GM18511 (cell line): ENCODE data around the gene MED13L.

Experiments
- ATAC-seq: cut with Tn5 transposase; IDR thresholded peaks from one replicate; pipeline ENCODE4 v1.9.1; 2021; ENCODE audit warnings: mild to moderate bottlenecking, moderate library complexity; ENCODE audit not compliant: unreplicated experiment

MED13L gene

GRCh38 chr12:115950959-115951358 is 326.5 kb downstream of the MED13L start:
- ATAC-seq, result no peak

- no peak for ATAC-seq
Measured at GRCh38 chr12:115949675-115950074, 327.8 kb downstream of the MED13L start.

- ATAC-seq, result no peak
Measured at GRCh38 chr12:115947696-115948062, 329.8 kb downstream of the MED13L start.

- ATAC-seq, result no peak
Measured at GRCh38 chr12:115946867-115947695, 330.4 kb downstream of the MED13L start.

GRCh38 chr12:115946092-115946491 is 331.4 kb downstream of the MED13L start:
- no peak for ATAC-seq

- no peak for ATAC-seq
Measured at GRCh38 chr12:115945491-115945885, 332.0 kb downstream of the MED13L start.

- ATAC-seq, result no peak
Measured at GRCh38 chr12:115944837-115945490, 332.5 kb downstream of the MED13L start.

GRCh38 chr12:115944392-115944742 is 333.1 kb downstream of the MED13L start:
- ATAC-seq, result no peak

GRCh38 chr12:115943630-115944391 is 333.7 kb downstream of the MED13L start:
- ATAC-seq, result no peak

GRCh38 chr12:115943310-115943629 is 334.2 kb downstream of the MED13L start:
- ATAC-seq, result no peak

GRCh38 chr12:115942346-115942745 is 335.1 kb downstream of the MED13L start:
- no peak for ATAC-seq

- no peak for ATAC-seq
Measured at GRCh38 chr12:115941362-115941761, 336.1 kb downstream of the MED13L start.

- no peak for ATAC-seq
Measured at GRCh38 chr12:115938794-115939377, 338.6 kb downstream of the MED13L start.

- no peak for ATAC-seq
Measured at GRCh38 chr12:115936997-115937916, 340.2 kb downstream of the MED13L start.

GRCh38 chr12:115934877-115935276 is 342.6 kb downstream of the MED13L start:
- no peak for ATAC-seq

- no peak for ATAC-seq
Measured at GRCh38 chr12:115934046-115934445, 343.4 kb downstream of the MED13L start.

- no peak for ATAC-seq
Measured at GRCh38 chr12:115932066-115932465, 345.4 kb downstream of the MED13L start.

GRCh38 chr12:115930336-115930735 is 347.2 kb downstream of the MED13L start:
- ATAC-seq, result no peak

GRCh38 chr12:115926037-115926670 is 351.3 kb downstream of the MED13L start:
- no peak for ATAC-seq

- ATAC-seq, result no peak
Measured at GRCh38 chr12:115923851-115924250, 353.6 kb downstream of the MED13L start.
